Liver (tissue), 9 donors: Measurements from ENCODE around the gene KRTAP5-2. TPM values are rescaled to one million over a fixed set of nuclear protein-coding genes. Genes with fewer than 3 reads are reported as not detected.
"Not testable (repeated sequence)": the region's sequence is repeated elsewhere in the genome, so short reads cannot be mapped to it uniquely, and the experiment has no call there.

ENCODE experiments used
- DNase-seq: peaks from one replicate; pipeline ENCODE4 v3.0.0-alpha.2; 2017; ENCODE audit warnings: low spot score
- H3K27ac ChIP-seq, 2 donors: one replicate each; pipeline ENCODE4 v1.7.0; 2013; ENCODE audit warnings: inconsistent platforms in 2 of 2, low read length in 2 of 2, control low read depth in 1 of 2, low read depth in 1 of 2, mild to moderate bottlenecking in 1 of 2
- H3K27me3 ChIP-seq, 4 donors: one replicate each; pipeline versions ENCODE4 v1.6.1 to v1.7.0; 2013; ENCODE audit warnings: low read length in 3 of 4, inconsistent platforms in 1 of 4, mild to moderate bottlenecking in 1 of 4, moderate library complexity in 1 of 4; ENCODE audit not compliant: control insufficient read depth in 4 of 4, insufficient read depth in 4 of 4
- H3K36me3 ChIP-seq, 4 donors: one replicate each; pipeline versions ENCODE4 v1.6.1 to v1.7.0; 2013; ENCODE audit warnings: low read length in 3 of 4, mild to moderate bottlenecking in 3 of 4, low read depth in 1 of 4, moderate library complexity in 1 of 4; ENCODE audit not compliant: control insufficient read depth in 4 of 4, insufficient read depth in 3 of 4
- H3K4me1 ChIP-seq, 4 donors: one replicate each; pipeline versions ENCODE4 v1.6.1 to v1.7.0; 2013; ENCODE audit warnings: low read length in 3 of 4, mild to moderate bottlenecking in 3 of 4, moderate library complexity in 1 of 4; ENCODE audit not compliant: control insufficient read depth in 4 of 4, insufficient read depth in 4 of 4
- H3K4me3 ChIP-seq, 3 donors: one replicate each; pipeline versions ENCODE4 v1.6.1 to v1.7.0; 2013; ENCODE audit warnings: low read length in 3 of 3, control low read depth in 1 of 3, low read depth in 1 of 3, mild to moderate bottlenecking in 1 of 3
- H3K9ac ChIP-seq, 2 donors: one replicate each; pipeline ENCODE4 v1.7.0; 2013; ENCODE audit warnings: low read length in 2 of 2, mild to moderate bottlenecking in 2 of 2, moderate library complexity in 2 of 2, control low read depth in 1 of 2, low read depth in 1 of 2
- H3K9me3 ChIP-seq, 4 donors: one replicate each; pipeline versions ENCODE4 v1.6.1 to v1.7.0; 2013; ENCODE audit warnings: low read length in 3 of 4; ENCODE audit not compliant: control insufficient read depth in 4 of 4
- ATF3 ChIP-seq: IDR thresholded peaks from 2 replicates; pipeline ENCODE4 v1.6.1; 2016; ENCODE audit warnings: antibody characterized with exemption
- EGR1 ChIP-seq, 2 donors: IDR thresholded peaks; 2 replicates each; pipeline ENCODE4 v1.6.1; 2016 to 2018; ENCODE audit warnings: antibody characterized with exemption in 2 of 2, low read depth in 2 of 2
- FOXA2 ChIP-seq: IDR thresholded peaks from 2 replicates; pipeline ENCODE4 v1.6.1; 2016; ENCODE audit warnings: antibody characterized with exemption
- HNF4A ChIP-seq, 2 donors: conservative IDR thresholded peaks; 2 replicates each; pipeline ENCODE4 v1.6.1; 2016; ENCODE audit warnings: antibody characterized with exemption in 2 of 2, mild to moderate bottlenecking in 2 of 2
- HNF4G ChIP-seq: IDR thresholded peaks from 2 replicates; pipeline ENCODE4 v1.6.1; 2016; ENCODE audit warnings: antibody characterized with exemption
- JUND ChIP-seq, 2 donors: IDR thresholded peaks; 2 replicates each; pipeline ENCODE4 v1.6.1; 2016; ENCODE audit warnings: antibody characterized with exemption in 2 of 2
- NR2F2 ChIP-seq: IDR thresholded peaks from 2 replicates; pipeline ENCODE4 v1.6.1; 2016; ENCODE audit warnings: antibody characterized with exemption
- RAD21 ChIP-seq, 2 donors: IDR thresholded peaks; 2 replicates each; pipeline ENCODE4 v1.6.1; 2016; ENCODE audit warnings: antibody characterized with exemption in 2 of 2, mild to moderate bottlenecking in 2 of 2
- SP1 ChIP-seq: IDR thresholded peaks from 2 replicates; pipeline ENCODE4 v1.6.1; 2018; ENCODE audit warnings: antibody characterized with exemption, mild to moderate bottlenecking
- TAF1 ChIP-seq: conservative IDR thresholded peaks from 2 replicates; pipeline ENCODE4 v1.6.1; 2016; ENCODE audit warnings: antibody characterized with exemption, mild to moderate bottlenecking
- YY1 ChIP-seq: IDR thresholded peaks from 2 replicates; pipeline ENCODE4 v1.6.1; 2016; ENCODE audit warnings: antibody characterized with exemption, mild to moderate bottlenecking
- ZBTB33 ChIP-seq: IDR thresholded peaks from 2 replicates; pipeline ENCODE4 v1.6.1; 2016; ENCODE audit warnings: antibody characterized with exemption
- WGBS: extraction: QIAGEN DNeasy Blood & Tissue Kit; methylation state at CpG from one replicate; pipeline ENCODE4 v1.1.7; 2013; 5-methylcytosine and 5-hydroxymethylcytosine counted together
- polyA plus RNA-seq, 2 donors: library from polyadenylated mRNA; stranded (reverse) in 1 of 2; unstranded in 1 of 2; fragments of 200-250 nt in 1 of 2; fragments of >200 nt in 1 of 2; fragmentation: Nextera tagmentation in 1 of 2; extraction: Ambion mirVana in 1 of 2; gene quantifications; one replicate each; pipeline versions ENCODE4 v1.2.1 to v1.2.3, GENCODE V29; 2013 to 2015
- total RNA-seq, 2 donors: library from RNA; depleted of rRNA; stranded (reverse); fragments of >200 nt; gene quantifications; one replicate each; pipeline ENCODE4 v1.2.3, GENCODE V29; 2014
- TF ChIP-seq, protein P1 (sequence below): IDR thresholded peaks from 2 replicates; pipeline ENCODE4 v1.6.1; 2016; ENCODE audit warnings: antibody characterized with exemption
- TF ChIP-seq, protein P2 (sequence below): fragments of 150-350 bp; IDR thresholded peaks from 2 replicates; pipeline ENCODE4 v1.5.1; 2017; ENCODE audit warnings: improper control_type of control experiment, low read depth, low read length; ENCODE audit not compliant: missing input control
- donor health status: healthy.
- donor health status: healthy.
- donor health status: healthy.
- donor health status: healthy.
- donor health status: healthy.

Gene KRTAP5-2
- total and polyA plus RNA-seq, 4 donors: 0.08 TPM; not detected in 3

DNA sequence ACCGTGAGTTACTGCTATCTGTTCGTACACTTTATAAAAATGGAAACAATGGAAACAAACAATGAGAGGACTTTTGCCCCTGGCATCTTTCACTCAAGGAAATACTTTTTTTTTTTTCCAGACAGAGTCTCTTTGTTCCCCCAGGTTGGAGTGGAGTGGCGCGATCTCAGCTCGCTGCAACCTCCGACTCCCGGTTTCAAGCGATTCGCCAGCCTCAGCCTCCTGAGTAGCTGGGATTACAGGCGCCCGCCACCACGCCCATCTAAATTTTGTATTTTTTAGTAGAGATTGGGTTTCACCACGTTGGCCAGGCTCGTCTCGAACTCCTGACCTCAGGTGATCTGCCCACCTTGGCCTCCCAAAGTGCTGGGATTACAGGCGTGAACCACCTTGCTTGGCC, 22.3 kb downstream of the KRTAP5-2 start:
- not testable (repeated sequence) for H3K27me3 ChIP-seq

DNA sequence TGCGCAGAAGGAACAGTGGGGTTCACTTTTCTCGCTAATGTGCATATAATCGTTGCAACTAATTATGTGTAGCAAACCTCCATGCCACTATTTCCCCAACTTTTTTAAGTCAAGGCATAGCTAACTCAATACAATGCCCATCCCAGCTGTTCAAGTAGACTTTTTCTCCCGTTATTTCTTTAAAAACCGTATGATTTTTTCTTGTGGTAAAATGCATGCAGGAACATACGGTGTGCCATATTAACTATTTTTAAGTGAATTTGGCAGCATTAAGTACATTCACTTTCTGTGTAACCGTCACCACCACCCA, 23.2 kb downstream of the KRTAP5-2 start:
- TF ChIP-seq JUND (IDR thresholded peaks at IDR 0.05) (no peak), HNF4G (no peak), TAF1 (no peak), RAD21 (IDR thresholded peaks at IDR 0.05) (no peak), ATF3 (no peak), EGR1 (IDR thresholded peaks at IDR 0.05; ENCODE audit: low read depth in 2 of 2) (no peak), NR2F2 (no peak), ZBTB33 (no peak), YY1 (no peak), FOXA2 (no peak), SP1 (no peak)
- TF ChIP-seq, protein P1, sequence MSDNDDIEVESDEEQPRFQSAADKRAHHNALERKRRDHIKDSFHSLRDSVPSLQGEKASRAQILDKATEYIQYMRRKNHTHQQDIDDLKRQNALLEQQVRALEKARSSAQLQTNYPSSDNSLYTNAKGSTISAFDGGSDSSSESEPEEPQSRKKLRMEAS: no peak
- H3K27ac ChIP-seq: no peak overlapping the region
- WGBS: 19% methylated on average over 7 of the region's 7 CpGs
- peaks cover 0 to 7% (median 3%) of the 10 kb centered on the region in 4 donors for H3K9me3 ChIP-seq
- DNase-seq: no peak
- peaks cover 6 to 16% (median 12%) of the 10 kb centered on the region in 4 donors for H3K4me1 ChIP-seq
- no peaks in the 10 kb centered on the region for H3K36me3 ChIP-seq
- H3K4me3 ChIP-seq: no peak overlapping the region
- H3K9ac ChIP-seq: no peak overlapping the region
- H3K27me3 ChIP-seq: peaks cover 0 to 5% (median 0%) of the 10 kb centered on the region in 4 donors

More for the DNA sequence above, 22.3 kb downstream of the KRTAP5-2 start:
- not testable (repeated sequence) for H3K9me3 ChIP-seq, DNase-seq, H3K36me3 ChIP-seq, H3K27ac ChIP-seq, H3K9ac ChIP-seq, H3K4me3 ChIP-seq
- WGBS: 71% methylated on average over 16 of the region's 16 CpGs
- H3K4me1 ChIP-seq: peaks cover 6 to 16% (median 12%) of the 10 kb centered on the region in 4 donors

DNA sequence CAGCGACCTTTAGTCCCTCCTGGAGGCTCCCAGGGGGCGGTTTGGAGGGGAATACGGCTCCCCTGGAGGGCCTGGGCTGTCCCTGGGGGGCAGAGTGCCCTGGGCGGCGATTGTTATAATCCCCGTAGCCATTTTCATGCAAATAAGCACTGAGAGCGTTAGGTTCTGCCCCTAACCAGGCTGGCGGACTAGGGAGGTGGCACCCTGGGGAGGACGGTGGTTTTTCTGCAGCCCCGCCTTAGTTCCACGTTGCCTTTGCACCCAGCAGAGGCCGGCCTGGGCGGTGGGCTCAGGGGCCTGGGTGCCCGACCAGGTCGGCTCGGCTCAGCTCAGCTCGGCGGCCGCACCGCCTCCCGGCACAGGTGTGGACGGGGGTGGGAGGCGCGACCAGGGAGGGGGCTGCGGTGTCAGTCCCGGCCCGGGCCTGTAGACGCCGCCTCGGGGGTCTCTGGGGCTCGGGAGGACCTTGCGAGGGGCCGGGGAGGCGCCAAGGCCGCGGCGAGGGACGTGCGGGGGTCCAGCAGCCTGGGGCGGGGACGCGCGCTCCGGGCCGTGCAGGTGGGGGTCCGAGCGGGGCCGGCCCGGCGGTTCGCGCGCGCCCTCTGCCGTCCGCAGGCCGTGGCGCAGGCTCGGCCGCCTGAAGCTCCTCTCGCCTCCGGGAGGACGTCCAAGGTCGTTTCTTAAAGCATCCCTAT, 23.7 kb downstream of the KRTAP5-2 start:
- WGBS: 1% methylated on average over 64 of the region's 64 CpGs
- peak; percentile 52 to 60 for TF ChIP-seq RAD21 (IDR thresholded peaks at IDR 0.05)
- TF ChIP-seq, protein P2, sequence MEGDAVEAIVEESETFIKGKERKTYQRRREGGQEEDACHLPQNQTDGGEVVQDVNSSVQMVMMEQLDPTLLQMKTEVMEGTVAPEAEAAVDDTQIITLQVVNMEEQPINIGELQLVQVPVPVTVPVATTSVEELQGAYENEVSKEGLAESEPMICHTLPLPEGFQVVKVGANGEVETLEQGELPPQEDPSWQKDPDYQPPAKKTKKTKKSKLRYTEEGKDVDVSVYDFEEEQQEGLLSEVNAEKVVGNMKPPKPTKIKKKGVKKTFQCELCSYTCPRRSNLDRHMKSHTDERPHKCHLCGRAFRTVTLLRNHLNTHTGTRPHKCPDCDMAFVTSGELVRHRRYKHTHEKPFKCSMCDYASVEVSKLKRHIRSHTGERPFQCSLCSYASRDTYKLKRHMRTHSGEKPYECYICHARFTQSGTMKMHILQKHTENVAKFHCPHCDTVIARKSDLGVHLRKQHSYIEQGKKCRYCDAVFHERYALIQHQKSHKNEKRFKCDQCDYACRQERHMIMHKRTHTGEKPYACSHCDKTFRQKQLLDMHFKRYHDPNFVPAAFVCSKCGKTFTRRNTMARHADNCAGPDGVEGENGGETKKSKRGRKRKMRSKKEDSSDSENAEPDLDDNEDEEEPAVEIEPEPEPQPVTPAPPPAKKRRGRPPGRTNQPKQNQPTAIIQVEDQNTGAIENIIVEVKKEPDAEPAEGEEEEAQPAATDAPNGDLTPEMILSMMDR: peak; percentile 86
- TF ChIP-seq, protein P1: no peak
- TF ChIP-seq HNF4A (conservative IDR thresholded peaks at IDR 0.05): peak in 1 of 2 donors; percentile 9
- no peaks in the 10 kb centered on the region for H3K36me3 ChIP-seq
- peak; percentile 68 for DNase-seq
- H3K9me3 ChIP-seq: peaks cover 0 to 7% (median 3%) of the 10 kb centered on the region in 4 donors
- no peak overlapping the region for H3K9ac ChIP-seq
- H3K27me3 ChIP-seq: peaks cover 0 to 5% (median 0%) of the 10 kb centered on the region in 4 donors
- peak overlapping the region in 1 of 2 donors; percentile 46 for H3K27ac ChIP-seq
- peaks cover 6 to 16% (median 12%) of the 10 kb centered on the region in 4 donors for H3K4me1 ChIP-seq
- peak overlapping the region in 1 of 3 donors; percentile 47 for H3K4me3 ChIP-seq
